Stimulated activated CD8-positive, alpha-beta memory T cell treated with anti-CD3 and anti-CD28 coated beads, Interleukin-4, amount 100 ng/mL, for 1 hour (primary cell): ENCODE measurements around the gene ZBTB39.
"Not testable (repeated sequence)": the region's sequence is repeated elsewhere in the genome, so short reads cannot be mapped to it uniquely, and the experiment has no call there.

Source experiments
- DNase-seq, 2 donors: peaks; one replicate each; pipeline ENCODE4 v3.0.0-alpha.2; 2020; ENCODE audit warnings: low read depth in 2 of 2, low spot score in 1 of 2

Gene ZBTB39

DNA sequence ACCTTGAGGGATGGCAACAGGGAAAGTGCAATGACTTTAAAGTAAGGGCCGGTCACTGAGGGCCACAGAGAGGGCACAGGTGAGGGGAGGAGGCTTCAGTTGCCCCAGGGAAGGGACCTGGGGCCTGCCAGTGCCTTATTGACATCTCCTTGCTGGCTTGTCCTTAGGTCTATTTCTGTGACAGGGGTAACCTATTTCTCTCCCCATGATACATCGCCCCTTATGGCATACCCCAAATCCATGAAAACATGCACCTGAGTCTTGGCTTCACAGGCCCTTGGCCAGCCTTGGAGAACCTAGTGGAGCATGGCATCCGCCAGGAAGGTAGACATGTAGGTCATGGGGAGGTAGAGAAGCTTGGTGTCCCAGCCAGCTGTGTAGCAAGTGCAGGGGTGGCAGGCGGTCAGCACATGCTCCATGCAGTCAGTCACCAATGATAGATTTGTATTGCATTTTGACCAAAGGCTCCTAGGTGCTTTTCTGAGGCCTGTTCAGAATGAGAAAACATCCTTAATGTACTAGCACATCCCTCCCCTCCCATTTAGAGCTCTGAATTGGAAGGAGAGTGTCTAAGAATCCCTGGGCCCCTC lies 25.3 kb downstream of the ZBTB39 start:
- no peak for DNase-seq

DNA sequence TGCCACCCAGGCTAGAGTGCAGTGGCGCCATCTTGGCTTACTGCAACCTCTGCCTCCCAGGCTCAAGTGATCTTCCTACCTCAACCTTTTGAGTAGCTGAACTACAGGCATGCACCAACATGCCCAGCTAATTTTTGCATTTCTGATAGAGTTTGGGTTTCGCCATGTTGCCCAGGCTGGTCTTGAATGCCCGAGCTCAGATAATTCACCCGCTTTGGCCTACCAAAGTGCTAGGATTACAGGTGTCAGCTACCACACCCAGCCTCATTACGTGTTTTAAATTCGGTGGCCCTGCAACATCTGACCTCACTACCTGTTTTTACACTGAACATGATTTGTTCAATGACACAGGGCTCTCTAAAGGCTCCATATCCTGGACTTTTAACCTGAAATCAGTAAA lies 26.1 kb downstream of the ZBTB39 start:
- DNase-seq = no peak

DNA sequence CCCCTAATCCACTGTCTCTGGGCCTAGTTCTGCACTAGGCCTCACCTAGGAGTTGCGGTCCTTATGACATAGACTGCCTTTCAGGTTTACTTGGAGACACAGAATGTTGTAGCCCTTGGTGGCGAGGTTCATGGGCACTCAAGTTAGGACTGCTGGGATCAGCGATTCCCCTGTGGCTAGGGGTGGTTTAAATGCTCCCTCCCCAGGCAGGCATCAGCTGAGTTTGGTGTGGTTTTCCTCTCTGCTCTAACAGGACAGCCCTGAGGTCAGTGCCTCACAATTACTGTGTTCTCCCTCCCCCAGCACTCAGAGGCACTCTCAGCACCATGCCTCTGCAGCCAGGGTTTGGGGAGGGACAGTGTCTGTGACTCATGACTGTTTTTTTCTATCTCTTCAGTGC lies 26.7 kb downstream of the ZBTB39 start:
- no peak for DNase-seq

DNA sequence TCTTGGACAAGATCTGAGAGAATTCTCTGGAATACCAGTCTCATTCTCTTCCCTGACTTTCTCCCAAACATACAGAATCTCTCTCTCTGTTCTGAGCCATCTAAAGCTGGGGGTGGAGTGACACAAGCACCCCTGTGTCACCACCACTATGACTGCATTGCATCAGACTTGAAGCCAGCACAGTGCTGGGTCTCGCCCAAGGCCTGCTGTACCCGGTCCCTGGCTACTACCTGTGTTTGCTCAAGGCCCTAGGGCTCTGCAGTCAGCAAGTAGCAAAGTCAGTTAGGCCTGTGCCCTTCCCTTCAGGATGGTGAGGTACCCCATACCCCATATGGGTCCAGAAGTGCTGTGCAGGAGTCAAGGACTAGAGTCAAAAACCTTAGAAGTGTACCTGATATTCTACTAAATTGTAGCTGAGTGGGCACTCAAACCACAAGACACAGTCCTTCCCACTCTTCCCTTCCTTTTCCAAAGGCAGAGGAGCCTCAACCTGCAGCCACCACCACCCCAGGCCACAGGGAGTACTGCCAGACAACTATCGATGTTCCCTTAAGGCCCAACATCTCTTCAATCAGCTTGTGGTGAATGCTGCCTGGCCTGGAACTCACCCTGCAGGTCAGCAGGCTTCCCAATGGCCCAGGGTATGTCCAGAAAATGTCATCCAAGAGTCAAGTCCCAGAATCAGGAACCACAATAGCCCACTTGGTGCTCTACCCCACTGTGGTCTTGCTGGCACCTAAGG lies 27.8 kb downstream of the ZBTB39 start:
- no peak for DNase-seq

DNA sequence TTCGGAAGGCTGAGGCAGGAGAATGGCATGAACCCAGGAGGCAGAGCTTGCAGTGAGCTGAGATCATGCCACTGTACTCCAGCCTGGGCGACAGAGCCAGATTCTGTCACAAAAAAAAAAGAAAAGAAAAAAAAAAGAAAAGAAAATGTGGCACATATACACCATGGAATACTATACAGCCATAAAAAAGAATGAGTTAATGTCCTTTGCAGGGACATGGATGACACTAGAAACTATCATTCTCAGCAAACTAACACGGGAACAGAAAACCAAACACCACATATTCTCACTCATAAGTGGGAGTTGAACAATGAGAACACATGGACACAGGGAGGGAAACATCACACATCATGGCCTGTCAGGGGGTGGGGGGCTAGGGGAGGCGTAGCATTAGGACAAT lies 29.0 kb downstream of the ZBTB39 start:
- DNase-seq = not testable (repeated sequence)

DNA sequence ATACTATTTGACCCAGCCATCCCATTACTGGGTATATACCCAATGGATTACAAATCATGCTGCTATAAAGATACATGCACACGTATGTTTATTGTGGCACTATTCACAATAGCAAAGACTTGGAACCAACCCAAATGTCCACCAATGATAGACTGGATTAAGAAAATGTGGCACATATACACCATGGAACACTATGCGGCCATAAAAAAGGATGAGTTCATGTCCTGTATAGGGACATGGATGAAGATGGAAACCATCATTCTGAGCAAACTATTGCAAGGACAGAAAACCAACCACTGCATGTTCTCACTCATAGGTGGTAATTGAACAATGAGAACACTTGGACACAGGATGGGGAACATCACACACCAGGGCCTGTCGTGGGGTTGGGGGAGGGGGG lies 32.1 kb downstream of the ZBTB39 start:
- DNase-seq = not testable (repeated sequence)

DNA sequence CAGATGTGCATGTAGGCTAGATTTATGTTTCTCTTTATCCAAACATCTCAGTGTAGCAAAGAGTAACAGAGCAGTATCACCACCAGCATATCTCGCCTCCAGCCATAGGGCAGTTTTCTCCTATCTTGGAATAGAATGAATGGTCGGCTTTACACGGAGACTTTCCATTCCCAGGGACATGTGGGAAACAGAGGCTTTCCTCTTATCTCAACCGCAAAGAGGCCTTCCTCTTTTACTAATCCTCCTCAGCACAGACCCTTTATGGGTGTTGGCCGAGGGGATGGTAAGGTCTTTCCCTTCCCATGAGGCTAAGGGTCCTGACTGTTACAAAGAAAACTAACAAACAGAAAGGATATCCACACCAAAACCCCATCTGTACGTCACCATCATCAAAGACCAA lies 37.4 kb downstream of the ZBTB39 start:
- DNase-seq = not testable (repeated sequence)

DNA sequence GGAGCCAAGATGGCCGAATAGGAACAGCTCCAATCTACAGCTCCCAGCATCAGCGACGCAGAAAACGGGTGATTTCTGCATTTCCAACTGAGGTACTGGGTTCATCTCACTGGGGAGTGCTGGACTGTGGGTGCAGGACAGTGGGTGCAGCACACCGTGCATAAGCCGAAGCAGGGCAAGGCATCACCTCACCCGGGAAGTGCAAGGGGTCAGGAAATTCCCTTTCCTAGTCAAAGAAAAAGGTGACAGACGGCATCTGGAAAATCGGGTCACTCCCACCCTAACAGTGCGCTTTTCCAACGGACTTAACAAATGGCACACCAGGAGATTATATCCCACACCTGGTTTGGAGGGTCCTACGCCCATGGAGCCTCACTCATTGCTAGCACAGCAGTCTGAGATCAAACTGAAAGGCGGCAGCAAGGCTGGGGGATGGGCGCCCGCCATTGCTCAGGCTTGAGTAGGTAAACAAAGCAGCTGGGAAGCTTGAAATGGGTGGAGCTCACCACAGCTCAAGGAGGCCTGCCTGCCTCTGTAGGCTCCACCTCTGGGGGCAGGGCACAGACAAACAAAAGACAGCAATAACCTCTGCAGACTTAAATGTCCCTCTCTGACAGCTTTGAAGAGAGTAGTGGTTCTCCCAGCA lies 40.2 kb downstream of the ZBTB39 start:
- not testable (repeated sequence) for DNase-seq

DNA sequence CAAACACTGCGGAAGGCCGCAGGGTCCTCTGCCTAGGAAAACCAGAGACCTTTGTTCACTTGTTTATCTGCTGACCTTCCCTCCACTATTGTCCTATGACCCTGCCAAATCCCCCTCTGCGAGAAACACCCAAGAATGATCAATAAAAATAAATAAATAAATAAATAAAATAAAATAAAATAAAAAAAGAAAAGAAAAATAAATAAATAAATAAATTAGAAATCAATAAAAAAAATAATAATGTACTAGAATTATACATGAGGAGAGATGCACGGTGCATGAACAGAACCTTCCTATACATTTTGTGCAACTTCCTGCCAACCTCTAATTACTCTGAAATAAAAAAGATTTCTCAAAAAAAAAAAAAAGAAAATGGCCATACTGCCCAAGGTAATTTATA lies 41.2 kb downstream of the ZBTB39 start:
- DNase-seq = not testable (repeated sequence)

DNA sequence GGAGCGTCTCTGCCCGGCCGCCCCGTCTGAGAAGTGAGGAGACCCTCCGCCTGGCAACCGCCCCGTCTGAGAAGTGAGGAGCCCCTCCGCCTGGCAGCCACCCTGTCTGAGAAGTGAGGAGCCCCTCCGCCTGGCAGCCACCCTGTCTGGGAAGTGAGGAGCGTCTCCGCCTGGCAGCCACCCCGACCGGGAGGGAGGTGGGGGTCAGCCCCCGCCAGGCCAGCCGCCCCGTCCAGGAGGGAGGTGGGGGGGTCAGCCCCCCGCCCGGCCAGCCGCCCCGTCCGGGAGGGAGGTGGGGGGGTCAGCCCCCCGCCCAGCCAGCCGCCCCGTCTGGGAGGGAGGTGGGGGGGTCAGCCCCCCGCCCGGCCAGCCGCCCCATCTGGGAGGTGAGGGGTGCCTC lies 42.8 kb downstream of the ZBTB39 start:
- DNase-seq = not testable (repeated sequence)

DNA sequence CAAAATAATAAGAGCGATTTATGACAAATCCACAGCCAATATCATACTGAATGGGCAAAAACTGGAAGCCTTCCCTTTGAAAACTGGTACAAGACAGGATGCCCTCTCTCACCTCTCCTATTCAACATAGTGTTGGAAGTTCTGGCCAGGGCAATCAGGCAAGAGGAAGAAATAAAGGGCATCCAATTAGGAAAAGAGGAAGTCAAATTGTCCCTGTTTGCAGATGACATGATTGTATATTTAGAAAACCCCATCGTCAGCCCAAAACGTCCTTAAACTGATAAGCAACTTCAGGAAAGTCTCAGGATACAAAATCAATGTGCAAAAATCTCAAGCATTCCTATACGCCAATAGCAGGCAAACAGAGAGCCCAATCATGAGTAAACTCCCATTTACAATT lies 44.1 kb downstream of the ZBTB39 start:
- not testable (repeated sequence) for DNase-seq

DNA sequence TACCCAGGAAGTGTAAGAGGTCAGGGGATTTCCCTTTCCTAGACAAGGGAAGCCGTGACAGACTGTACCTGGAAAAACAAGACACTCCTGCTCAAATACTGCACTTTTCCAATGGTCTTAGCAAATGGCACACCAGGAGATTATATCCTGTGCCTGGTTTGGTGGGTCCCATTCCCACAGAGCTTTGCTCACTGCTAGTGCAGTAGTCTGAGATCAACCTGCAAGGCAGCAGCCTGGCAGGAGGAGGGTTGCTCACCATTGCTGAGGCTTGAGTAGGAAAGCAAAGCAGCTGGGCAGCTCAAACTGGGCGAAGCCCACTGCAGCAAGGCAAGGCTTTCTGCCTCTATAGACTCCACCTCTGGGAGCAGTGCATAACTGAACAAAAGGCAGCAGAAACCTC lies 47.9 kb downstream of the ZBTB39 start:
- no peak for DNase-seq

DNA sequence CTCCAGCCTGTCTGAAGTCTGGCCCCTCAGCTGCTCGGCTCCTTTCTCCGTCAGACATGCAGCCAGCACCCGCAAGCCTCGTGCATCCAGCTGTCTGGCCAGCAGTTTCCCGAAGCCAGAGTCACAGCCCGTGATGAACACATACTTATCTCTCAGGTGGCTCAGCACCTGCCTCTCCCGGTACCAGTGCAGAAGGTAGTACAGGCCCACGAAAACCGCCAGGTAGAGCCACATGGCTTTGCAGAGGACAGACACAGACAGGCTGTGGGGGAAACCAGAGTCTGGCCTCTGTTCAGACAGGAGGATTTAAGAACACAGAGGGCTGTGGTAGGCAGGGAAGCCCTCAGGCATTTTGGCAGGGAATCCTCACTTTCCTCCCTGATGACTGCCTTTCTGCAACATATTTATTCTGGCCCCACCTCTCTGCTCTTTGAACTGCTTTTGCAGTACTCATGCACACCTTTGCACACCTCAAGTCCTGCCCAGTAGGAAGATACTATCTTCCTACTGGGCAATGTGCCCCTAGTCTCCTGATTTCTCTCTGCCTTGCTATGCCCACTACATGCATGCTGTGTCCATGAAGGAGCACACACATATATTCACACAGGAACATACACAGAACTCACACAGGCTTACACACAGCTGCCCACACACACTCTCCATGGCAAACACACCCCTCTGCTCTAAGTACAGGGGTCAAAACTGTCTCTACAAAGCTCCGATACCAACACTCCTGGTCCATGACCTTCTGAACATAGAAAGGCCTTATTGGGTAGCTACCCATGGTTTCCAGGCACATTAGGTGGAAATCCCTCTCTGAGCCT lies 48.9 kb downstream of the ZBTB39 start, which contains the start of gene RDH16:
RDH16 (minus strand) TSS at position 380 of the 824 bp plus-strand sequence; CDS start at position 234, 146 bp downstream.
- DNase-seq = no peak

DNA sequence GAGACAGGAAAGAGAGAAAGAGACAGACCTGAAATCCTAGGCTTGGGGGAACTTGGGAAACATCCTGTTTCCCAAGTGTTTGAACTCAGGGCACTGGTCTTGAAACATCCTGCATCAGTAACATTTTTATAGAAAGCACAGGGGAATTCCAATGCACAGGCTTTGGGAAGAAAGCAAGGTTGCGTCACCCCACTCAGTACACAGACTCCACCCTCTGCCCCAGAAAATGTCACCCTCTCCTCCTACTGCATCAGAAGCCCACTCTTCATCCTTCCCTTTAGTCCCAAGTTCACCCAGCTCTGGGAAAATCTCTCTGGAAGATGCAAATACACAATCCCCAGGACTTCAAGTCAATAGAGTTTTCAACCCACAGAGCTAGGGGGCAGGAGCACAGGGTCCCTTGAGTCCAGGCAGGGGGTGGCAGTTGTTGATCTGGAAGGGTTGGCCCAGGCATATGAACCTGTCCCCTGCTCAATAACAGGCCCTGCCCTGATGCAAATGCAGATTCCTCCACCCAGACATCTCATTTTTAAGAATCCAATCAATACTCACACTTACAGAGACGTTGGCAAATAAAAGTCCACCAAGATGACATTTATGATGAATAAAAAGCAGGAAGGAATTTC lies 50.6 kb downstream of the ZBTB39 start:
- DNase-seq = no peak

DNA sequence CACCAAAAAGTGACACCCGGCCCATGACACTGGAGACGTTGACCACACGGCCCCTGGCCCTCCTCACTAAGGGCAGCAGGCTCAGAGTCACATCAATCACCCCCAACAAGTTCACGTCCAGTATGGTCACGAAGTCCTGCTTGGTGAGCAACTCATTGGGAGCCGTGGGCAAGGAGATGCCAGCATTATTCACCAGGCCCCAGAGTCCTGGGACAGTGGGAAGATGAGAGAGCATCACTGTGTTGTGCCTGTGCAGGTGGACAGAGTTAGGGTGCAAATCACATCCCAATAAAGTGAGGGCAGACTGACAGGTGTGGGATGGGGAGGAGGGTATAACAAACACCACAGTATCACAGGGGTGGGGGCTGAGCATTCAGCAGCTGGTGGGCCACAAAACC lies 51.4 kb downstream of the ZBTB39 start:
- DNase-seq = no peak

DNA sequence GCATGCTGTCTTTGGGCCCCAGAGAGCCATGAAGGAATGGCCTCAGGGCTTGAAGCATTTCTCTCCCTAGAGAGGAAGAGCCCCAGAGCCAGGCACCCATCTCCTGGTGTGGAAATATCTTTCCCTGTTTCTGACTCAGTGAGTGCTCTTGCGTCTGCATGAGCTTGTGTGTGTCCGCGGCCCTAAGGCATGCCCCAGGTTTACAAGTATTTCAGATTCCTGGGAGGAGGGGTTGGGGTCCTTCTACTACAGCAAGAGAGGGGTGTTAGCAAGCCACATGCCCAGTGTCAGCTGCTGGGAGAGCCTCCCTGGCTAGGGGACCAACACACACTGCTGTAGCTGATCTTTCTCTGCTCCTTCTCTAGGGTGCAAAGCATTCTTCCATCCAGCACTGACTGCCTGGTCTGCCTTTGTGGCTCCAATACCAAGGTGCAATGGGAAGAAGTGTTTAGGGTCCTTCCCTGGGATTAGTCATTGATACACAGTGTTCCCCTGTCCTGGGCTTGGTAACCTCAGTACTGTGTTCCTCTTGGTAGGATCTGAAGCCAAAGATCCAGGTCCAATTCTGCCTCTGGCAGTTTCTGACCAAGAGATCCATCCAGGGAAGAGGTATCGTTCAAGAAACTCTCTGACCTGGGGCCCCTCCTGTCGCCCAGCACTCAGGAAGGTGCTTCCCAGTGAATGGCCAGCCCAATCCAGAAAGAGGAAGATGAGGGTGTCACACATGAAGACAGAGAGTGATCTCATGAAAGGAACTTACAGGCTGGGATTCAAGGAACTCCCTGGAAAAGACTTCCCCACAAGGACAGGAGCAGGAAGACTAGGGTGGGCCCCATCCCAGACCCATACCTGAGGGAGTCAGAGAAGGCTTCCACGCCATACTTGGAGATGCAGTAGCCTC lies 52.0 kb downstream of the ZBTB39 start:
- no peak for DNase-seq

DNA sequence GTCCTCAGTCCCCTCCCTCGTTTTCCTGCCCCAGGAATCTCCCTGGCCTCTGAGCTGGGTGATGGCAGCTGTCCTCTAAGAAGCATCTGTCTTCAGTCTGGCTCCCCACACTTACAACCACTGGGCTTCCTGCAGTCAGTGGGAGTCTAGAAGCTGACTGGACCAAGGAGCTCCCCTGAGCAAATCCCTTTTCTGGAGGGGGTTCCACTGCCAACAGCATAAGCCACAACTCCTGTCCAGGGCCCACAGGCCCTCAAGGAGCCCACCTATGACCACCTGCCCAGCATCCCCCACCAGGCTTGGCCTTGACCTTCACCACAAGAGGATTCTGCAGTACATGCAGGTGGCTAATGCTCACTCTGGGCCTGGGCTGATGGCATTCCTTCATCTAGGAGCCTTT lies 53.0 kb downstream of the ZBTB39 start:
- DNase-seq = no peak

DNA sequence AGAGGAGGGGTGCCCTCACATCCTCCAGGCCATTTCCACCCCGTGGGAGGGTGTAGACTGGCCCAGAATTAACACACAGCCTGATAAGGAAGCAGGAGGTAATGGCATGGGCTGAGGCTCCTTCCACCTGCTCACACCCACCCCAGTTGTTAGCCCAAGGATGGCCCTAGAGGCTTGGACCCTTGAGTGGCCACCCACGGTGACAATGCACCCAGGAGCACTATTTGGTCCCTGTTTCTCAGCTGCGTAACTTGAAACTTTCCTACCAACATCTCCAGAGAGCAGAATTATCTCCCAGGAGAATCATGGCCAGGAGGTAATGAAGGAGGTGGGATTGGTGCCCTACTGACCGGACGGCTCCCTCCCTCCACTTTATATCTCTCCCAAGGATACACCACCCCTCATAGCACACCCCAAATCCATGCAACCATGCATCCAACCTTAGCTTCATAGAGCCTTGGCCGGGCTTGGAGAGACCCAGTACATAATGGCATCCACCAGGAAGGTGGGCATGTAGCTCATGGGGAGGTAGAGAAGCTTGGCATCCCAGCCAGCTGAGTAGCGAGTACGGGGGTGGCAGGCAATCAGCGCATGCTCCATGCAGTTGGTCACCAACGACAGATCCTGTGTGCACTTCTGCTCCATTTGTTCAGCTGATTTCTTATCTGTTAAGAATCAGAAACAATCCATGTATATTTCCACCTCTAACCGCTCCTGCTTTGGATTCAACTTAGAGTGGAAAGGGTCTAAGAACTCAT lies 54.6 kb downstream of the ZBTB39 start:
- DNase-seq = no peak

DNA sequence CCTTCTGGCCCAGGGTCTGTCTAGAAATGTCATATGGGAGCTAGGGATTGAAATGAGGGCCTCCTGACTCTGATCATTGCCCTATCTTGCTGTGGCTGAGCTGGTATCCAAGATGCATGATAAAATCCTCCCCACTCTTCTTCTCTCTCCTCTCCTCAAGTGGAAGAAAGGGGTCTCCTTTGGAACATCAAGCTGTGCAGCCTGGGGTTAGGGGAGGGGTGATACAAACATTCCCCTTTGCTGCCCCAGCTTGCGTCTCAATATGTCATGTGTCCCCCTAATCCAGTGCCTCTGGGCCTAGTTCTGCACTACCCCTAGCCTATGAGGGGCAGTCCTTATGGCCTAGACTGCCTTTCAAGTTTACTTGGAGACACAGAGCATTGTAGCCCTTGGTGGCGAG lies 57.5 kb downstream of the ZBTB39 start:
- DNase-seq = no peak
